OCI-LY7 (cell line): Measurements from ENCODE around the gene SPSB1.

Experiments used
- EZH2phosphoT487 ChIP-seq: fragments of 200-600 bp; sonication (generic); IDR thresholded peaks from 2 replicates; pipeline ENCODE4 v1.6.1; 2018; ENCODE audit warnings: low read depth, borderline replicate concordance, mild to moderate bottlenecking, mixed run types, antibody characterized with exemption, low read length, moderate library complexity, mixed read lengths
- TF ChIP-seq, protein P1 (sequence below): fragments of 200-600 bp; sonication (generic); conservative IDR thresholded peaks from 2 replicates; pipeline ENCODE4 v1.5.1; 2014; ENCODE audit warnings: mild to moderate bottlenecking, antibody characterized with exemption, low read length, moderate library complexity, mixed read lengths

GRCh38 chr1:9331558-9332346, 39.1 kb downstream of the SPSB1 start:
- TF ChIP-seq, protein P1, sequence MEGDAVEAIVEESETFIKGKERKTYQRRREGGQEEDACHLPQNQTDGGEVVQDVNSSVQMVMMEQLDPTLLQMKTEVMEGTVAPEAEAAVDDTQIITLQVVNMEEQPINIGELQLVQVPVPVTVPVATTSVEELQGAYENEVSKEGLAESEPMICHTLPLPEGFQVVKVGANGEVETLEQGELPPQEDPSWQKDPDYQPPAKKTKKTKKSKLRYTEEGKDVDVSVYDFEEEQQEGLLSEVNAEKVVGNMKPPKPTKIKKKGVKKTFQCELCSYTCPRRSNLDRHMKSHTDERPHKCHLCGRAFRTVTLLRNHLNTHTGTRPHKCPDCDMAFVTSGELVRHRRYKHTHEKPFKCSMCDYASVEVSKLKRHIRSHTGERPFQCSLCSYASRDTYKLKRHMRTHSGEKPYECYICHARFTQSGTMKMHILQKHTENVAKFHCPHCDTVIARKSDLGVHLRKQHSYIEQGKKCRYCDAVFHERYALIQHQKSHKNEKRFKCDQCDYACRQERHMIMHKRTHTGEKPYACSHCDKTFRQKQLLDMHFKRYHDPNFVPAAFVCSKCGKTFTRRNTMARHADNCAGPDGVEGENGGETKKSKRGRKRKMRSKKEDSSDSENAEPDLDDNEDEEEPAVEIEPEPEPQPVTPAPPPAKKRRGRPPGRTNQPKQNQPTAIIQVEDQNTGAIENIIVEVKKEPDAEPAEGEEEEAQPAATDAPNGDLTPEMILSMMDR = no peak
- TF ChIP-seq EZH2phosphoT487 = no peak
